Measurements from ENCODE around the gene ATG3. TPM values are rescaled to one million over a fixed set of nuclear protein-coding genes. Genes with fewer than 3 reads are reported as not detected.
A peak's percentile ranks its signal among the peaks of the same experiment; 100 is the strongest.

ATG3 gene
- total and polyA plus RNA-seq, 9 of the 15 experiments (the other 6 are each of a cell fraction or from before 2014, with no cell fraction given), result 48.7 to 107 (median 64.7) TPM

DNA sequence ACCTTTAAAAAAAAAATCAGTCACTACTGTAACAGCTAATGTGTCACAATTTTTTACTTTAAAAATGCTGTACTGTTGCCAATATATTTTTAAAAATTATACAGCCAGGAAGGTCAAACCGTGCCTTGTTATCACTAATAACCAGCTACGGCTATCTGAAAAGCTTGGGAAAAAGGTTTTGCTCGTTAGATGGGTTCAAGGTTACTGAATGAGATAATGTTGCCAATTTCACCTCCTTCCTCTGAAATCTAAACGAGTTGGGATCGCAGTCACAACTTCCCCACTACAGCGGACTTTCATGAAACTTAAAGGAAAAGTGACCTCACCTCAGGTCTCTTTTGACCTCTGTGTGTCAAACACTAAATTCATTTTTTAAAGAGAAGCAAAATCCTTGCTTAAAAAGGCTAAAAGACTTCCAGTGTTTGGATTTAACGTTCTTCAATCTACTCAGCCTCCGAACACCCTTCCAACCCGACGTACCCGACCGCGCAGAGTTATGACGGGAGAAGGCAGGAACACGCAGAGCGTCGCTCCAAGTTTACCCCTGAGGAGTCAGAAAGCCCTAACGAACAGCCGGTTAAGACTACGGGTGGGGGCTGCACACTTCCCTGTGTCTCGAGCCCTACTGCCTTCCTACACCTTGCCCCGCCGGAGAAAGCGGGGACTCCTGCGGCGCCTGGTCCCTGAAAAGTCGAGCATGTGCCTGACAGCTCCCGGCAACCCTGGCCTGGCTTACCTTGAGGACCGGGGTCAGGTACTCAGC, 860 bp downstream of the ATG3 start (continued):
- TF ChIP-seq, protein P1, sequence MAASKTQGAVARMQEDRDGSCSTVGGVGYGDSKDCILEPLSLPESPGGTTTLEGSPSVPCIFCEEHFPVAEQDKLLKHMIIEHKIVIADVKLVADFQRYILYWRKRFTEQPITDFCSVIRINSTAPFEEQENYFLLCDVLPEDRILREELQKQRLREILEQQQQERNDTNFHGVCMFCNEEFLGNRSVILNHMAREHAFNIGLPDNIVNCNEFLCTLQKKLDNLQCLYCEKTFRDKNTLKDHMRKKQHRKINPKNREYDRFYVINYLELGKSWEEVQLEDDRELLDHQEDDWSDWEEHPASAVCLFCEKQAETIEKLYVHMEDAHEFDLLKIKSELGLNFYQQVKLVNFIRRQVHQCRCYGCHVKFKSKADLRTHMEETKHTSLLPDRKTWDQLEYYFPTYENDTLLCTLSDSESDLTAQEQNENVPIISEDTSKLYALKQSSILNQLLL (CRISPR knock-in tag; IDR thresholded peaks at IDR 0.05; ENCODE audit: borderline replicate concordance), result no peak
- TF ChIP-seq ASH1L (IDR thresholded peaks at IDR 0.05; ENCODE audit: borderline replicate concordance, low read depth, partially characterized antibody) (no peak), TOE1 (IDR thresholded peaks at IDR 0.05; ENCODE audit: borderline replicate concordance) (no peak), TOE1 (CRISPR knock-in tag; IDR thresholded peaks at IDR 0.05; ENCODE audit: borderline replicate concordance, low read depth) (no peak), ZNF76 (CRISPR knock-in tag; IDR thresholded peaks at IDR 0.05; ENCODE audit: borderline replicate concordance) (no peak), ARNT (IDR thresholded peaks at IDR 0.05) (no peak), CC2D1A (IDR thresholded peaks at IDR 0.05) (no peak), SMARCA5 (IDR thresholded peaks at IDR 0.05) (no peak), CSDE1 (IDR thresholded peaks at IDR 0.05) (peak in 1 of 2 experiments; percentile 56; a peak in 1 of 4 replicates), ATF1 (CRISPR knock-in tag; IDR thresholded peaks at IDR 0.05) (peak; percentile 67), ATF1 (tag; IDR thresholded peaks at IDR 0.05) (peak; percentile 93), DMBX1 (CRISPR knock-in tag; IDR thresholded peaks at IDR 0.05; ENCODE audit: borderline replicate concordance) (no peak), NCOA1 (IDR thresholded peaks at IDR 0.05; ENCODE audit: low read depth) (no peak), ZNF57 (CRISPR knock-in tag; IDR thresholded peaks at IDR 0.05) (no peak), CBX3 (IDR thresholded peaks at IDR 0.05; ENCODE audit: borderline replicate concordance in 1 of 2, low read length in 2 of 2) (no peak)
- TF ChIP-seq, protein P2, sequence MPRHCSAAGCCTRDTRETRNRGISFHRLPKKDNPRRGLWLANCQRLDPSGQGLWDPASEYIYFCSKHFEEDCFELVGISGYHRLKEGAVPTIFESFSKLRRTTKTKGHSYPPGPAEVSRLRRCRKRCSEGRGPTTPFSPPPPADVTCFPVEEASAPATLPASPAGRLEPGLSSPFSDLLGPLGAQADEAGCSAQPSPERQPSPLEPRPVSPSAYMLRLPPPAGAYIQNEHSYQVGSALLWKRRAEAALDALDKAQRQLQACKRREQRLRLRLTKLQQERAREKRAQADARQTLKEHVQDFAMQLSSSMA (CRISPR knock-in tag; IDR thresholded peaks at IDR 0.05), result no peak
- TF ChIP-seq, protein P3, sequence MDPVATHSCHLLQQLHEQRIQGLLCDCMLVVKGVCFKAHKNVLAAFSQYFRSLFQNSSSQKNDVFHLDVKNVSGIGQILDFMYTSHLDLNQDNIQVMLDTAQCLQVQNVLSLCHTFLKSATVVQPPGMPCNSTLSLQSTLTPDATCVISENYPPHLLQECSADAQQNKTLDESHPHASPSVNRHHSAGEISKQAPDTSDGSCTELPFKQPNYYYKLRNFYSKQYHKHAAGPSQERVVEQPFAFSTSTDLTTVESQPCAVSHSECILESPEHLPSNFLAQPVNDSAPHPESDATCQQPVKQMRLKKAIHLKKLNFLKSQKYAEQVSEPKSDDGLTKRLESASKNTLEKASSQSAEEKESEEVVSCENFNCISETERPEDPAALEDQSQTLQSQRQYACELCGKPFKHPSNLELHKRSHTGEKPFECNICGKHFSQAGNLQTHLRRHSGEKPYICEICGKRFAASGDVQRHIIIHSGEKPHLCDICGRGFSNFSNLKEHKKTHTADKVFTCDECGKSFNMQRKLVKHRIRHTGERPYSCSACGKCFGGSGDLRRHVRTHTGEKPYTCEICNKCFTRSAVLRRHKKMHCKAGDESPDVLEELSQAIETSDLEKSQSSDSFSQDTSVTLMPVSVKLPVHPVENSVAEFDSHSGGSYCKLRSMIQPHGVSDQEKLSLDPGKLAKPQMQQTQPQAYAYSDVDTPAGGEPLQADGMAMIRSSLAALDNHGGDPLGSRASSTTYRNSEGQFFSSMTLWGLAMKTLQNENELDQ (CRISPR knock-in tag; IDR thresholded peaks at IDR 0.05; ENCODE audit: borderline replicate concordance), result no peak
- TF ChIP-seq, protein P4, sequence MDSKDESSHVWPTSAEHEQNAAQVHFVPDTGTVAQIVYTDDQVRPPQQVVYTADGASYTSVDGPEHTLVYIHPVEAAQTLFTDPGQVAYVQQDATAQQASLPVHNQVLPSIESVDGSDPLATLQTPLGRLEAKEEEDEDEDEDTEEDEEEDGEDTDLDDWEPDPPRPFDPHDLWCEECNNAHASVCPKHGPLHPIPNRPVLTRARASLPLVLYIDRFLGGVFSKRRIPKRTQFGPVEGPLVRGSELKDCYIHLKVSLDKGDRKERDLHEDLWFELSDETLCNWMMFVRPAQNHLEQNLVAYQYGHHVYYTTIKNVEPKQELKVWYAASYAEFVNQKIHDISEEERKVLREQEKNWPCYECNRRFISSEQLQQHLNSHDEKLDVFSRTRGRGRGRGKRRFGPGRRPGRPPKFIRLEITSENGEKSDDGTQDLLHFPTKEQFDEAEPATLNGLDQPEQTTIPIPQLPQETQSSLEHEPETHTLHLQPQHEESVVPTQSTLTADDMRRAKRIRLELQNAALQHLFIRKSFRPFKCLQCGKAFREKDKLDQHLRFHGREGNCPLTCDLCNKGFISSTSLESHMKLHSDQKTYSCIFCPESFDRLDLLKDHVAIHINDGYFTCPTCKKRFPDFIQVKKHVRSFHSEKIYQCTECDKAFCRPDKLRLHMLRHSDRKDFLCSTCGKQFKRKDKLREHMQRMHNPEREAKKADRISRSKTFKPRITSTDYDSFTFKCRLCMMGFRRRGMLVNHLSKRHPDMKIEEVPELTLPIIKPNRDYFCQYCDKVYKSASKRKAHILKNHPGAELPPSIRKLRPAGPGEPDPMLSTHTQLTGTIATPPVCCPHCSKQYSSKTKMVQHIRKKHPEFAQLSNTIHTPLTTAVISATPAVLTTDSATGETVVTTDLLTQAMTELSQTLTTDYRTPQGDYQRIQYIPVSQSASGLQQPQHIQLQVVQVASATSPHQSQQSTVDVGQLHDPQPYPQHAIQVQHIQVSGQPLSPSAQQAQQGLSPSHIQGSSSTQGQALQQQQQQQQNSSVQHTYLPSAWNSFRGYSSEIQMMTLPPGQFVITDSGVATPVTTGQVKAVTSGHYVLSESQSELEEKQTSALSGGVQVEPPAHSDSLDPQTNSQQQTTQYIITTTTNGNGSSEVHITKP (IDR thresholded peaks at IDR 0.05; ENCODE audit: partially characterized antibody), result peak; percentile 15
